Right lung (tissue), 5 donors: ENCODE results near the gene PRPSAP1. TPM values are rescaled to one million over a fixed set of nuclear protein-coding genes. Genes with fewer than 3 reads are reported as not detected.

Experiments
- DNase-seq, 2 donors: peaks; one replicate each; pipeline ENCODE4 v3.0.0-alpha.2; 2013
- polyA plus RNA-seq, 5 donors: library from polyadenylated mRNA; unstranded; fragments of 120-200 nt; gene quantifications; one replicate each; pipeline versions ENCODE4 v1.2.1 to v1.2.3, GENCODE V29; 2013; ENCODE audit warnings: inconsistent platforms in 1 of 5, low replicate concordance in 1 of 5; ENCODE audit not compliant: insufficient read length in 5 of 5, insufficient read depth in 1 of 5

PRPSAP1 gene
- polyA plus RNA-seq, 5 donors = 76.4 to 93.8 (median 82.5) TPM

- DNase-seq = no peak
Measured at GRCh38 chr17:76384222-76384986, 30.7 kb upstream of the PRPSAP1 start, which contains the start of gene SPHK1. Gene SPHK1, plus strand, starts transcription at chr17:76384609. Its CDS starts 1,036 bp downstream, at chr17:76385645.

- no peak for DNase-seq
Measured at GRCh38 chr17:76383546-76384221, 30.0 kb upstream of the PRPSAP1 start.

- no peak for DNase-seq
Measured at GRCh38 chr17:76382803-76383545, 29.3 kb upstream of the PRPSAP1 start.

GRCh38 chr17:76382351-76382802 is 28.7 kb upstream of the PRPSAP1 start:
- no peak for DNase-seq

- no peak for DNase-seq
Measured at GRCh38 chr17:76381633-76382350, 28.1 kb upstream of the PRPSAP1 start.

GRCh38 chr17:76379646-76380376 is 26.1 kb upstream of the PRPSAP1 start:
- no peak for DNase-seq

- DNase-seq = no peak
Measured at GRCh38 chr17:76379275-76379641, 25.5 kb upstream of the PRPSAP1 start.

GRCh38 chr17:76378548-76379274 is 25.0 kb upstream of the PRPSAP1 start:
- no peak for DNase-seq

- no peak for DNase-seq
Measured at GRCh38 chr17:76376318-76377133, 22.8 kb upstream of the PRPSAP1 start.

GRCh38 chr17:76371656-76372628 is 18.2 kb upstream of the PRPSAP1 start:
- no peak for DNase-seq

GRCh38 chr17:76370261-76370993 is 16.7 kb upstream of the PRPSAP1 start:
- DNase-seq = peak in 1 of 2 donors; percentile 31

GRCh38 chr17:76369804-76370203 is 16.1 kb upstream of the PRPSAP1 start:
- DNase-seq = peak; percentile 87 to 90

GRCh38 chr17:76369379-76369778 is 15.7 kb upstream of the PRPSAP1 start:
- no peak for DNase-seq

GRCh38 chr17:76368545-76368944 is 14.8 kb upstream of the PRPSAP1 start:
- no peak for DNase-seq

GRCh38 chr17:76367642-76368041 is 13.9 kb upstream of the PRPSAP1 start:
- no peak for DNase-seq

GRCh38 chr17:76366247-76366646 is 12.5 kb upstream of the PRPSAP1 start:
- no peak for DNase-seq

GRCh38 chr17:76365256-76365903 is 11.7 kb upstream of the PRPSAP1 start:
- DNase-seq = no peak
